GM12878 (cell line): ENCODE results near the gene CPB2. TPM values are rescaled to one million over a fixed set of nuclear protein-coding genes. Genes with fewer than 3 reads are reported as not detected.
A peak's percentile ranks its signal among the peaks of the same experiment; 100 is the strongest.

Experiments used
- ATAC-seq: fragments of 200-7000 bp; cut with Tn5 transposase; 3 replicates; pipeline ENCODE4 v1.9.1; 2020; ENCODE audit warnings: mild to moderate bottlenecking, moderate library complexity
- BruUV-seq: library from RNA; stranded (reverse); fragments of 400-500 nt; replicated peaks from 2 replicates; lab custom pipeline; 2021; lab: Mats Ljungman, UMichigan
- CTCF ChIA-PET: fragments of 300-600 bp; sonication (Branson Sonifier 250); formaldehyde crosslinking; extraction: SDS; loops from one replicate; lab custom pipeline; 2021; ENCODE audit warnings: inconsistent platforms; lab: Yijun Ruan, JAX
- POLR2A ChIA-PET: fragments of 350-600 bp; formaldehyde crosslinking; extraction: SDS; loops from one replicate; lab custom pipeline; 2021; ENCODE audit warnings: inconsistent platforms; lab: Charles Lee
- RAD21 ChIA-PET: fragments of 300-600 bp; sonication (Branson Sonifier 250); formaldehyde crosslinking; loops from one replicate; lab custom pipeline; 2023; ENCODE audit warnings: antibody characterized with exemption; ENCODE audit not compliant: unreplicated experiment; lab: Charles Lee
- SMC1A ChIA-PET: fragments of 300-600 bp; sonication (Branson Sonifier 250); formaldehyde crosslinking; loops from one replicate; lab custom pipeline; 2023; ENCODE audit not compliant: unreplicated experiment, uncharacterized antibody; lab: Charles Lee
- DNase-seq: peaks from one replicate; pipeline ENCODE4 v3.0.0-alpha.2; 2011; ENCODE audit warnings: low read depth, low spot score
- FAIRE-seq: peaks from 3 replicates; lab custom pipeline; 2011; peaks lifted over from hg19 to GRCh38; lab: Jason Lieb, UNC
- H2AFZ ChIP-seq: 2 replicates; pipeline ENCODE4 v1.6.0; 2011; ENCODE audit warnings: low read depth, low read length, control low read depth; ENCODE audit not compliant: control insufficient read depth
- H3K27ac ChIP-seq: 2 replicates; pipeline ENCODE4 v1.5.1; 2011; ENCODE audit warnings: control low read depth; ENCODE audit not compliant: control insufficient read depth, insufficient read depth
- H3K27me3 ChIP-seq, 2 experiments: replicated peaks in 1 of 2; 2 replicates each; pipeline versions ENCODE4 v1.6.0 to v1.6.1; 2011; ENCODE audit warnings: low read length in 1 of 2; ENCODE audit not compliant: control insufficient read depth in 2 of 2, insufficient read depth in 2 of 2
- H3K36me3 ChIP-seq, 2 experiments: 2 replicates each; pipeline ENCODE4 v1.5.1; 2011; ENCODE audit warnings: low read length in 1 of 2; ENCODE audit not compliant: control insufficient read depth in 2 of 2, insufficient read depth in 2 of 2
- H3K4me1 ChIP-seq: 2 replicates; pipeline ENCODE4 v1.6.1; 2011; ENCODE audit warnings: mild to moderate bottlenecking, low read length, moderate library complexity, mixed read lengths; ENCODE audit not compliant: control insufficient read depth, insufficient read depth
- H3K4me2 ChIP-seq: 2 replicates; pipeline ENCODE4 v1.6.0; 2011; ENCODE audit warnings: control low read depth; ENCODE audit not compliant: control insufficient read depth, insufficient read depth
- H3K4me3 ChIP-seq: fragments of 200-600 bp; sonication (generic); 2 replicates; pipeline ENCODE4 v1.5.1; 2016
- H3K79me2 ChIP-seq: 2 replicates; pipeline ENCODE4 v1.6.0; 2011; ENCODE audit warnings: low read length; ENCODE audit not compliant: control insufficient read depth, insufficient read depth
- H3K9ac ChIP-seq: 2 replicates; pipeline ENCODE4 v1.8.0; 2011; ENCODE audit warnings: low read length, control low read depth, mixed read lengths; ENCODE audit not compliant: control insufficient read depth, insufficient read depth
- H3K9me3 ChIP-seq: replicated peaks from 3 replicates; pipeline ENCODE4 v1.5.1; 2011; ENCODE audit warnings: mild to moderate bottlenecking, low read length; ENCODE audit not compliant: control insufficient read depth, insufficient read depth
- H4K20me1 ChIP-seq: 2 replicates; pipeline ENCODE4 v1.6.0; 2011; ENCODE audit not compliant: control insufficient read depth, insufficient read depth
- ATF7 ChIP-seq: fragments of 450-650 bp; IDR thresholded peaks from 2 replicates; pipeline ENCODE4 v1.6.1; 2016; ENCODE audit warnings: low read depth, mild to moderate bottlenecking
- BMI1 ChIP-seq: fragments of 450-650 bp; IDR thresholded peaks from 2 replicates; pipeline ENCODE4 v1.6.1; 2016; ENCODE audit warnings: mild to moderate bottlenecking, moderate library complexity, borderline replicate concordance
- IKZF2 ChIP-seq, 2 experiments: fragments of 450-650 bp; IDR thresholded peaks; 2 replicates each; pipeline ENCODE4 v1.6.1; 2017; ENCODE audit warnings: mild to moderate bottlenecking in 2 of 2, moderate library complexity in 2 of 2
- MEF2A ChIP-seq: IDR thresholded peaks from 2 replicates; pipeline ENCODE4 v1.6.1; 2011; ENCODE audit warnings: low read depth, mild to moderate bottlenecking, low read length, moderate library complexity; ENCODE audit not compliant: insufficient read depth
- NKRF ChIP-seq: fragments of 450-650 bp; conservative IDR thresholded peaks from 2 replicates; pipeline ENCODE4 v1.6.1; 2017; ENCODE audit warnings: mild to moderate bottlenecking, moderate library complexity
- RAD51 ChIP-seq: fragments of 450-650 bp; IDR thresholded peaks from 2 replicates; pipeline ENCODE4 v1.6.1; 2016; ENCODE audit warnings: moderate library complexity, mild to moderate bottlenecking, inconsistent platforms
- SMAD1 ChIP-seq: fragments of 450-650 bp; IDR thresholded peaks from 2 replicates; pipeline ENCODE4 v1.6.1; 2018; ENCODE audit warnings: mild to moderate bottlenecking, low read depth; ENCODE audit not compliant: partially characterized antibody
- SMARCA5 ChIP-seq: fragments of 450-650 bp; IDR thresholded peaks from 2 replicates; pipeline ENCODE4 v1.6.1; 2017; ENCODE audit warnings: mild to moderate bottlenecking
- TARDBP ChIP-seq: IDR thresholded peaks from 2 replicates; pipeline ENCODE4 v1.6.1; 2016; ENCODE audit warnings: borderline replicate concordance
- ZNF687 ChIP-seq: fragments of 450-650 bp; IDR thresholded peaks from 2 replicates; pipeline ENCODE4 v1.6.1; 2017; ENCODE audit warnings: mild to moderate bottlenecking, moderate library complexity
- WGBS: methylation state at CpG from one replicate; pipeline ENCODE4 v1.1.6; 2016; ENCODE audit warnings: low lambda C conversion rate; ENCODE audit not compliant: insufficient replicate concordance, insufficient coverage; ENCODE audit errors: missing lambda C conversion rate; 5-methylcytosine and 5-hydroxymethylcytosine counted together
- in situ Hi-C: fragments of 300-500 bp; cut with MboI; formaldehyde crosslinking; loops from 9 replicates; pipeline ENCODE4 v1.14.3; 2018; ENCODE audit warnings: mixed read lengths
- intact Hi-C: fragments of 100-400 bp; cut with micrococcal nuclease; formaldehyde crosslinking; loops from one replicate; pipeline ENCODE4 v1.14.2; 2022; ENCODE audit not compliant: unreplicated experiment
- polyA plus RNA-seq, 11 experiments: library from polyadenylated mRNA; depleted of rRNA in 4 of 11; unstranded in 6 of 11; stranded (reverse) in 5 of 11; fragments of >200 nt; fragmentation: Nextera tagmentation in 4 of 11; fragmentation: Illumina TruSeq in 1 of 11; extraction: Ambion mirVana in 4 of 11; extraction: Trizol in 1 of 11; gene quantifications; 1 replicate in 1 of 11; 2 replicates in 10 of 11; pipeline versions ENCODE4 v1.2.1 to v1.2.3, GENCODE V29; 2011 to 2016; ENCODE audit warnings: inconsistent platforms in 2 of 11, missing spikeins in 2 of 11, low read depth in 1 of 11
- total RNA-seq, 4 experiments: library from RNA; depleted of rRNA in 3 of 4; stranded (reverse); fragments of >200 nt in 3 of 4; fragmentation: Illumina TruSeq in 1 of 4; extraction: Trizol in 1 of 4; gene quantifications; 2 replicates each; pipeline versions ENCODE4 v1.2.1 to v1.2.3, GENCODE V29; 2013 to 2021

Gene CPB2
- total and polyA plus RNA-seq, 10 of the 15 experiments (the other 5 are each of a cell fraction or from before 2014, with no cell fraction given) = 0.05 to 0.87 (median 0.13) TPM; not detected in 3

- TF ChIP-seq TARDBP = no peak
- no peak for TF ChIP-seq MEF2A
- peak in 1 of 2 experiments; percentile 29; a peak in 2 of 4 replicates for TF ChIP-seq IKZF2 (IDR thresholded peaks at IDR 0.05)
- no peak for TF ChIP-seq NKRF
- TF ChIP-seq ZNF687 = peak; percentile 16; the same call in 1 of the 2 replicates
- 0 out of 2 replicates have a peak, but pooled peaks have one; percentile 15 for TF ChIP-seq RAD51
Measured at GRCh38 chr13:46041419-46041839, 63.4 kb downstream of the CPB2 start (continued).

GRCh38 chr13:46040763-46041162 lies 64.1 kb downstream of the CPB2 start:
- Histone ChIP-seq H3K79me2 (peaks cover 24% of the 10 kb centered on the region), H2AFZ (no peak overlapping the region), H4K20me1 (no peaks in the 10 kb centered on the region), H3K27ac (no peak overlapping the region), H3K4me3 (no peak overlapping the region), H3K4me2 (no peak overlapping the region), H3K4me1 (no peaks in the 10 kb centered on the region), H3K36me3 (peaks cover 2 to 6% of the 10 kb centered on the region in 2 experiments; a peak in 3 of 4 replicates), H3K27me3 (no peaks in the 10 kb centered on the region), H3K9me3 (no peaks in the 10 kb centered on the region)
- intact Hi-C loops = no loop called here
- CTCF ChIA-PET = interaction anchor here (1.3 kb wide), 1 partner anchor 10 kb away, joined by 4 read pairs; no protein-coding TSS in a partner anchor
- POLR2A ChIA-PET = interaction anchor here (1.8 kb wide), 1 partner anchor 11 kb away, joined by 4 read pairs; the partner anchor contains the start of gene ZC3H13
- SMC1A ChIA-PET = interaction anchor here (1.3 to 1.6 kb wide), 2 partner anchors 10 to 127 kb away, joined by 3 to 6 read pairs; no protein-coding TSS in a partner anchor
- FAIRE-seq (no peak), DNase-seq (no peak), ATAC-seq (peak; percentile 66)
- WGBS = 92% methylated on average over 2 of the region's 2 CpGs
- in situ Hi-C loops = no loop called here
- TF ChIP-seq SMARCA5 (0 out of 2 replicates have a peak, but pooled peaks have one; percentile 47), ATF7 (peak; percentile 40), BMI1 (0 out of 2 replicates have a peak, but pooled peaks have one; percentile 10), SMAD1 (no peak)
- TF ChIP-seq, all 136 proteins: peak for 3
- RAD21 ChIA-PET = no interaction called here
- BruUV-seq = no TSS peak
- no peak overlapping the region for H3K9ac ChIP-seq
